GM12878 (cell line): Measurements from ENCODE around the gene PARP1. TPM values are rescaled to one million over a fixed set of nuclear protein-coding genes. Genes with fewer than 3 reads are reported as not detected.

Experiments
- BCLAF1 ChIP-seq: fragments of 450-650 bp; IDR thresholded peaks from 2 replicates; pipeline ENCODE4 v1.6.1; 2017; ENCODE audit warnings: antibody characterized with exemption, mild to moderate bottlenecking, moderate library complexity
- EED ChIP-seq: sonication (generic); IDR thresholded peaks from 2 replicates; pipeline ENCODE4 v1.6.1; 2016; ENCODE audit warnings: antibody characterized with exemption, low read depth
- LARP7 ChIP-seq: fragments of 450-650 bp; IDR thresholded peaks from 2 replicates; pipeline ENCODE4 v1.6.1; 2017; ENCODE audit warnings: mild to moderate bottlenecking
- PBX3 ChIP-seq: IDR thresholded peaks from 2 replicates; pipeline ENCODE4 v1.6.1; 2011; ENCODE audit warnings: mild to moderate bottlenecking, low read depth, low read length, moderate library complexity; ENCODE audit not compliant: insufficient replicate concordance
- RELA ChIP-seq: fragments of 450-650 bp; IDR thresholded peaks from 2 replicates; pipeline ENCODE4 v1.8.0; 2014; ENCODE audit warnings: borderline replicate concordance; ENCODE audit not compliant: partially characterized antibody
- REST ChIP-seq: IDR thresholded peaks from 2 replicates; pipeline ENCODE4 v1.6.1; 2012; ENCODE audit warnings: mild to moderate bottlenecking, low read depth, low read length
- SIX5 ChIP-seq: IDR thresholded peaks from 2 replicates; pipeline ENCODE4 v1.6.1; 2011; ENCODE audit warnings: mild to moderate bottlenecking, low read depth, low read length, moderate library complexity; ENCODE audit not compliant: severe bottlenecking
- TBL1XR1 ChIP-seq: IDR thresholded peaks from 2 replicates; pipeline ENCODE4 v1.6.1; 2012; ENCODE audit warnings: low read depth, low read length, improper control_type of control experiment
- ZBTB4 ChIP-seq: fragments of 450-650 bp; formaldehyde crosslinking; IDR thresholded peaks from 2 replicates; pipeline ENCODE4 v1.4.0; 2022; ENCODE audit warnings: mild to moderate bottlenecking, moderate library complexity
- polyA plus RNA-seq, 11 experiments: library from polyadenylated mRNA; depleted of rRNA in 4 of 11; unstranded in 6 of 11; stranded (reverse) in 5 of 11; fragments of >200 nt; fragmentation: Nextera tagmentation in 4 of 11; fragmentation: Illumina TruSeq in 1 of 11; extraction: Ambion mirVana in 4 of 11; extraction: Trizol in 1 of 11; gene quantifications; 1 replicate in 1 of 11; 2 replicates in 10 of 11; pipeline versions ENCODE4 v1.2.1 to v1.2.3, GENCODE V29; 2011 to 2016; ENCODE audit warnings: inconsistent platforms in 2 of 11, missing spikeins in 2 of 11, low read depth in 1 of 11
- total RNA-seq, 4 experiments: library from RNA; depleted of rRNA in 3 of 4; stranded (reverse); fragments of >200 nt in 3 of 4; fragmentation: Illumina TruSeq in 1 of 4; extraction: Trizol in 1 of 4; gene quantifications; 2 replicates each; pipeline versions ENCODE4 v1.2.1 to v1.2.3, GENCODE V29; 2013 to 2021

Gene PARP1
- total and polyA plus RNA-seq, 10 of the 15 experiments (the other 5 are each of a cell fraction or from before 2014, with no cell fraction given), result 113 to 287 (median 265) TPM

- TF ChIP-seq PBX3 (no peak), ZBTB4 (CRISPR knock-in tag) (no peak), LARP7 (no peak), SIX5 (no peak), RELA (no peak), TBL1XR1 (no peak), REST (no peak), BCLAF1 (no peak), EED (no peak)
- TF ChIP-seq, all 136 proteins: peak for 0
Observed at GRCh38 chr1:226429858-226430715, 22.2 kb upstream of the PARP1 start (continued).
